Stimulated activated CD4-positive, alpha-beta T cell treated with anti-CD3 and anti-CD28 coated beads, Interleukin-4, amount 100 ng/mL, for 24 hours (primary cell): ENCODE measurements around the gene SSBP3.

ENCODE experiments used
- DNase-seq: peaks from one replicate; pipeline ENCODE4 v3.0.0-alpha.2; 2020

SSBP3 gene

GRCh38 chr1:54263601-54264226 lies 142.5 kb downstream of the SSBP3 start:
- DNase-seq: no peak

- no peak for DNase-seq
These were observed 143.9 kb downstream of the SSBP3 start for GRCh38 chr1:54262244-54262643.

- no peak for DNase-seq
These were observed 145.4 kb downstream of the SSBP3 start for GRCh38 chr1:54260810-54261209.

GRCh38 chr1:54259546-54260140 lies 146.6 kb downstream of the SSBP3 start:
- DNase-seq: no peak

GRCh38 chr1:54257876-54258275 lies 148.3 kb downstream of the SSBP3 start:
- no peak for DNase-seq

GRCh38 chr1:54257346-54257620 lies 148.9 kb downstream of the SSBP3 start:
- DNase-seq: no peak

GRCh38 chr1:54256522-54257345 lies 149.5 kb downstream of the SSBP3 start:
- DNase-seq: no peak

GRCh38 chr1:54255026-54255702 lies 151.0 kb downstream of the SSBP3 start:
- DNase-seq: no peak

GRCh38 chr1:54254055-54254454 lies 152.1 kb downstream of the SSBP3 start:
- no peak for DNase-seq

- DNase-seq: no peak
These were observed 152.7 kb downstream of the SSBP3 start for GRCh38 chr1:54253480-54253879.

- no peak for DNase-seq
These were observed 153.7 kb downstream of the SSBP3 start for GRCh38 chr1:54252371-54252936.

GRCh38 chr1:54250670-54251069 lies 155.5 kb downstream of the SSBP3 start:
- DNase-seq: no peak

GRCh38 chr1:54249819-54250435 lies 156.3 kb downstream of the SSBP3 start:
- no peak for DNase-seq

- DNase-seq: no peak
These were observed 157.2 kb downstream of the SSBP3 start for GRCh38 chr1:54248966-54249365.

- DNase-seq: no peak
These were observed 158.2 kb downstream of the SSBP3 start for GRCh38 chr1:54247863-54248515.

- DNase-seq: no peak
These were observed 160.0 kb downstream of the SSBP3 start for GRCh38 chr1:54246116-54246721.

- DNase-seq: no peak
These were observed 160.7 kb downstream of the SSBP3 start for GRCh38 chr1:54245501-54245900.

- no peak for DNase-seq
These were observed 161.5 kb downstream of the SSBP3 start for GRCh38 chr1:54244655-54245054.

GRCh38 chr1:54243022-54243421 lies 163.2 kb downstream of the SSBP3 start:
- no peak for DNase-seq

- no peak for DNase-seq
These were observed 164.8 kb downstream of the SSBP3 start for GRCh38 chr1:54241364-54241763.

- DNase-seq: no peak
These were observed 165.4 kb downstream of the SSBP3 start for GRCh38 chr1:54240741-54241335.

GRCh38 chr1:54239631-54240031 lies 166.6 kb downstream of the SSBP3 start:
- DNase-seq: no peak
